ENCODE results near the gene ANGPTL8.

ANGPTL8 gene

GRCh38 chr19:11236324-11237301, 2.8 kb upstream of the ANGPTL8 start:
- DNase-seq (ENCODE audit: low read depth in 2 of 2, low spot score in 1 of 2): no peak

- DNase-seq (ENCODE audit: low read depth in 2 of 2, low spot score in 1 of 2): no peak
Observed at GRCh38 chr19:11237321-11237720, 2.1 kb upstream of the ANGPTL8 start.

DNA sequence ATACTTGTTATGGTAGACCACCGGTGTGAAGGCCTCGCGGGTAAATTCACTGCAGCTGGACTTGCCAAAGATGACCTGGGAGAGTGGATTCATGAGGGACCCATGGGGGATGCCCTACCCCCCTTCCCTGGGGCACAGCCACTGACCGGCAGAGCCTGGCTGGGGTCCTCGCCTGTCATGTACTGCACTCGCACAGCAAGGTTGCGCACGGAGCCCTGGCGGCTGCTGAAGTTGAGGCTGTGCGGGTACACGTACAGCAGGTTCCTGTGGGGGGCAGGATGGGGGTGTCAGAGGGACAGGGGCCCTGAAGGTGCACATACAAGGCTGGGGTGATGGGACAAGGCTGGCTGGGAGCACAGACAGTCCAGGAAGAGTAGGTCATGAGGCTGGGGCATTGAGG, 1.4 kb upstream of the ANGPTL8 start:
- no peak for DNase-seq (ENCODE audit: low read depth in 2 of 2, low spot score in 1 of 2)

- no peak for DNase-seq (ENCODE audit: low read depth in 2 of 2, low spot score in 1 of 2)
Observed at GRCh38 chr19:11238781-11239376, 540 bp upstream of the ANGPTL8 start.

DNA sequence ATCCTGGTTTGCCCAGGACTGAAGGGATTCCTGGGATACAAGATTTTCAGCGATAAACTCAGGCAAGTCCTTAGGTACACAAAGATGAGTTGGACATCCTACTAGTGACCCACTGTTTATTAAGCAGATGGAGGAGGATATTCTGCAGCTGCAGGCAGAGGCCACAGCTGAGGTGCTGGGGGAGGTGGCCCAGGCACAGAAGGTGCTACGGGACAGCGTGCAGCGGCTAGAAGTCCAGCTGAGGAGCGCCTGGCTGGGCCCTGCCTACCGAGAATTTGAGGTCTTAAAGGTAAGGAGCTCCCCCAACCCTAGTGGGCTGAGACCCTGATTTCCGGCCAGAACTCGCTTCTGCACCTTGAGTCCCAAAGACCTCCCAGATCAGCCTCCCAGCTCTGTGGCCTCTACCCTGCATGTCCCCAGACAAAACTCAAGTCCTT, 607 bp downstream of the ANGPTL8 start:
- DNase-seq (ENCODE audit: low read depth in 2 of 2, low spot score in 1 of 2): no peak

- DNase-seq (ENCODE audit: low read depth in 2 of 2, low spot score in 1 of 2): no peak
Observed at GRCh38 chr19:11242025-11242424, 2.6 kb downstream of the ANGPTL8 start.

GRCh38 chr19:11242864-11243797, 3.7 kb downstream of the ANGPTL8 start:
- DNase-seq (ENCODE audit: low read depth in 2 of 2, low spot score in 1 of 2): peak; percentile 69 to 72

- no peak for DNase-seq (ENCODE audit: low read depth in 2 of 2, low spot score in 1 of 2)
Observed at GRCh38 chr19:11243798-11244169, 4.4 kb downstream of the ANGPTL8 start.

- DNase-seq (ENCODE audit: low read depth in 2 of 2, low spot score in 1 of 2): no peak
Observed at GRCh38 chr19:11244846-11245589, 5.6 kb downstream of the ANGPTL8 start.

GRCh38 chr19:11246941-11247340, 7.5 kb downstream of the ANGPTL8 start:
- DNase-seq (ENCODE audit: low read depth in 2 of 2, low spot score in 1 of 2): no peak

- DNase-seq (ENCODE audit: low read depth in 2 of 2, low spot score in 1 of 2): no peak
Observed at GRCh38 chr19:11247391-11247790, 8.0 kb downstream of the ANGPTL8 start.

DNA sequence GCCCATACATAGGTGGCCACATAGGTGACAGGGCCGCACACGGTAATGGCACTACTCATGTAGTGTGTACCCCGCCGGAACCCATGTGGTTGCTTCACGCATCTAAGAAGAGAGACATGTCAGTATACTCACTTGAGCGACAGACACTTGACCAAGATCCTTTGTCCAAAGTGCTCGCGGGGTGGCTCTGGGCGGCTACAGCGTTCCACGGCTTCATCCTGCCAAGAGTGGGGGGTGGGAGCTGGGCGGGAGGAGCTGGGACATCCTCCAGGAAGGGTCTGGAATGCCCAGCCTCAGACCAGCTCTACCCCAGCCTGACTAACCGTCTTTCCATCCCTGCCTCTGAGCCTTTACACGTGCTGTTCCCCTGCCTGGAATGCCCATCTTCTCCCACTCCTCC, 8.5 kb downstream of the ANGPTL8 start:
- DNase-seq (ENCODE audit: low read depth in 2 of 2, low spot score in 1 of 2): no peak

GRCh38 chr19:11248852-11249251, 9.4 kb downstream of the ANGPTL8 start:
- no peak for DNase-seq (ENCODE audit: low read depth in 2 of 2, low spot score in 1 of 2)

- no peak for DNase-seq (ENCODE audit: low read depth in 2 of 2, low spot score in 1 of 2)
Observed at GRCh38 chr19:11251217-11251616, 11.8 kb downstream of the ANGPTL8 start.

- no peak for DNase-seq (ENCODE audit: low read depth in 2 of 2, low spot score in 1 of 2)
Observed at GRCh38 chr19:11251650-11252314, 12.4 kb downstream of the ANGPTL8 start.

- no peak for DNase-seq (ENCODE audit: low read depth in 2 of 2, low spot score in 1 of 2)
Observed at GRCh38 chr19:11252665-11253355, 13.4 kb downstream of the ANGPTL8 start.

DNA sequence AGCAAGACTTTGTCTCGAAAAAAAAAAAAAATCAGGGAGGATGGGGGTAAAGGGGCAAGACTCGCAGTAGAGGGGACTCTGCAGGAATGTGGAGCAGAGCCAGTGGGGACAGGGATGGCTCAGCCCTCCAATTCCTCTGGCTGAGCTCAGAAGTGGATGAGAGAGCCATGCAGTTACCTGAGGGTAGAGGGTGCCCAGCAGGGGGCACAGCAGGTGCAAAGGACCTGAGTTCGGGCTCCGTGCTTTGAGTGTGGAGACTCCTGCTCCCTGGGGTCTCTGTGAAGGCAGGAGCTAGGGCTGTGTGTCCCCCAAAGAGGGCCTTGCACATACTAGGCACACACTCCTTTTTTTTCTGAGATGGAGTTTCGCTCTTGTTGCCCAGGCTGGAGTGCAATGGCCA, 15.2 kb downstream of the ANGPTL8 start:
- DNase-seq (ENCODE audit: low read depth in 2 of 2, low spot score in 1 of 2): no peak

- DNase-seq (ENCODE audit: low read depth in 2 of 2, low spot score in 1 of 2): no peak
Observed at GRCh38 chr19:11256189-11256588, 16.8 kb downstream of the ANGPTL8 start.

DNA sequence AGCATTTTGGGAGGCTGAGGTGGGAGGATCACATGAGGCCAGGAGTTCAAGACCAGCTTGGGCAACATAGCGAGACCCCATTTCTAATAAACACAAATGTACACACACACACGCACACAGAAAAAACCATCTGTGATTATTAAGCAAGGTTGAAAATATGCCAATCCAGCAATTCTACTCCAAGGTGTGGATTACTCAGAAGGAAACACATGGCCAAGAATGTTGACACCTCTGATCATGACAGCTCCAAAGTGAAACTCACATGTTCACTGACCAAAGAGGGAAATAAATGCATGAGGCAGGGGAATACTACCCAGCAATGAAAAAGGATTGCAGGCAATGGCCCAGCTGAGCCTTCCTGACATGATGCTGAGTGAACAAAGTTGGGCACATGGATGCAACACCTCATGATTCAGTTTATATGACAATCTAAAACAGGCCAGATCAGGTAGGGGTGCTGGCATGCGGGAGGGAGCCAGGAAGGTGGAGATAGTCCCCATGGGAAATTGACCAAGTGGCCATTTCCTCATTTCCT, 18.5 kb downstream of the ANGPTL8 start:
- no peak for DNase-seq (ENCODE audit: low read depth in 2 of 2, low spot score in 1 of 2)

Data from stimulated activated CD8-positive, alpha-beta memory T cell treated with anti-CD3 and anti-CD28 coated beads, Interleukin-4, amount 100 ng/mL, for 1 hour (primary cell).